ENCODE data around the gene ASPSCR1. TPM values are rescaled to one million over a fixed set of nuclear protein-coding genes. Genes with fewer than 3 reads are reported as not detected.

The ASPSCR1 gene
- total RNA-seq, 2 donors from 2014 or later = 19.7 to 62.3 TPM

GRCh38 chr17:81987161-81987770 is 9.8 kb downstream of the ASPSCR1 start:
- ATAC-seq = no peak
- Mint-ChIP-seq H3K36me3 (peaks cover 0 to 7% of the 10 kb centered on the region in 2 donors), H3K9me3 (no peaks in the 10 kb centered on the region)

GRCh38 chr17:81990836-81991683 is 13.6 kb downstream of the ASPSCR1 start:
- Mint-ChIP-seq H3K27ac (no peak overlapping the region), H3K9me3 (no peaks in the 10 kb centered on the region), H3K36me3 (no peaks in the 10 kb centered on the region)
- ATAC-seq (peak in 1 of 2 donors; percentile 7), DNase-seq (ENCODE audit: low spot score in 2 of 2) (no peak)

More at GRCh38 chr17:81987161-81987770, 9.8 kb downstream of the ASPSCR1 start:
- no peak for DNase-seq (ENCODE audit: low spot score in 2 of 2)
- H3K27ac Mint-ChIP-seq = no peak overlapping the region

- H3K36me3 Mint-ChIP-seq = no peaks in the 10 kb centered on the region
- H3K9me3 Mint-ChIP-seq = no peaks in the 10 kb centered on the region
- peak in 1 of 2 donors; percentile 29 for ATAC-seq
- DNase-seq (ENCODE audit: low spot score in 2 of 2) = no peak
- H3K27ac Mint-ChIP-seq = no peak overlapping the region
Measured at GRCh38 chr17:81991684-81992305, 14.4 kb downstream of the ASPSCR1 start.

- H3K27ac Mint-ChIP-seq = no peak overlapping the region
- ATAC-seq (no peak), DNase-seq (ENCODE audit: low spot score in 2 of 2) (no peak)
Measured at GRCh38 chr17:81992306-81993102, 15.1 kb downstream of the ASPSCR1 start.

GRCh38 chr17:81993729-81994592 is 16.5 kb downstream of the ASPSCR1 start:
- Mint-ChIP-seq H3K36me3 (no peaks in the 10 kb centered on the region), H3K27ac (no peak overlapping the region), H3K9me3 (no peaks in the 10 kb centered on the region)
- DNase-seq (ENCODE audit: low spot score in 2 of 2) = no peak
- ATAC-seq = no peak

More at GRCh38 chr17:81992306-81993102, 15.1 kb downstream of the ASPSCR1 start:
- Mint-ChIP-seq H3K9me3 (no peaks in the 10 kb centered on the region), H3K36me3 (no peaks in the 10 kb centered on the region)

- ATAC-seq (no peak), DNase-seq (ENCODE audit: low spot score in 2 of 2) (no peak)
- H3K9me3 Mint-ChIP-seq = no peaks in the 10 kb centered on the region
- H3K27ac Mint-ChIP-seq = no peak overlapping the region
- no peaks in the 10 kb centered on the region for H3K36me3 Mint-ChIP-seq
Measured at GRCh38 chr17:81994593-81995462, 17.4 kb downstream of the ASPSCR1 start.

- Mint-ChIP-seq H3K9me3 (no peaks in the 10 kb centered on the region), H3K27ac (no peak overlapping the region), H3K36me3 (no peaks in the 10 kb centered on the region)
- DNase-seq (ENCODE audit: low spot score in 2 of 2) = no peak
- ATAC-seq = no peak
Measured at GRCh38 chr17:81995463-81996231, 18.2 kb downstream of the ASPSCR1 start.

- H3K27ac Mint-ChIP-seq = no peak overlapping the region
- ATAC-seq (no peak), DNase-seq (ENCODE audit: low spot score in 2 of 2) (no peak)
- H3K9me3 Mint-ChIP-seq = no peaks in the 10 kb centered on the region
- H3K36me3 Mint-ChIP-seq = no peaks in the 10 kb centered on the region
Measured at GRCh38 chr17:81996232-81996756, 18.9 kb downstream of the ASPSCR1 start.

- no peaks in the 10 kb centered on the region for H3K9me3 Mint-ChIP-seq
- no peak for ATAC-seq
Measured at GRCh38 chr17:81996757-81997441, 19.5 kb downstream of the ASPSCR1 start.

GRCh38 chr17:81998212-81998611 is 20.8 kb downstream of the ASPSCR1 start:
- Mint-ChIP-seq H3K27ac (no peak overlapping the region), H3K9me3 (no peaks in the 10 kb centered on the region), H3K36me3 (no peaks in the 10 kb centered on the region)
- ATAC-seq (no peak), DNase-seq (ENCODE audit: low spot score in 2 of 2) (no peak)

More at GRCh38 chr17:81996757-81997441, 19.5 kb downstream of the ASPSCR1 start:
- Mint-ChIP-seq H3K36me3 (no peaks in the 10 kb centered on the region), H3K27ac (peak overlapping the region in 1 of 2 donors; percentile 50)
- DNase-seq (ENCODE audit: low spot score in 2 of 2) = no peak

- Mint-ChIP-seq H3K27ac (no peak overlapping the region), H3K36me3 (no peaks in the 10 kb centered on the region), H3K9me3 (no peaks in the 10 kb centered on the region)
- ATAC-seq = no peak
- no peak for DNase-seq (ENCODE audit: low spot score in 2 of 2)
Measured at GRCh38 chr17:81998691-81999438, 21.4 kb downstream of the ASPSCR1 start.

- H3K36me3 Mint-ChIP-seq = no peaks in the 10 kb centered on the region
- H3K27ac Mint-ChIP-seq = no peak overlapping the region
- no peaks in the 10 kb centered on the region for H3K9me3 Mint-ChIP-seq
- ATAC-seq (no peak), DNase-seq (ENCODE audit: low spot score in 2 of 2) (no peak)
Measured at GRCh38 chr17:81999587-81999975, 22.2 kb downstream of the ASPSCR1 start.

All from activated naive CD4-positive, alpha-beta T cell treated with anti-CD3 and anti-CD28 coated beads, Interleukin-2, amount 50 U/mL, for 72 hours (primary cell).